HUES64 (cell line): ENCODE data around the gene ATP2B2.

Source experiments
- H3K27ac ChIP-seq: 2 replicates; pipeline ENCODE4 v1.7.0; 2013; ENCODE audit warnings: low read depth, low read length, inconsistent platforms
- H3K27me3 ChIP-seq: 2 replicates; pipeline ENCODE4 v1.6.1; 2013; ENCODE audit warnings: mild to moderate bottlenecking, low read length; ENCODE audit not compliant: insufficient read depth
- H3K36me3 ChIP-seq: 2 replicates; pipeline ENCODE4 v1.6.1; 2013; ENCODE audit warnings: mild to moderate bottlenecking, low read length; ENCODE audit not compliant: insufficient read depth
- H3K4me1 ChIP-seq: 2 replicates; pipeline ENCODE4 v1.6.1; 2013; ENCODE audit warnings: mild to moderate bottlenecking, low read length, moderate library complexity; ENCODE audit not compliant: insufficient read depth
- H3K4me3 ChIP-seq: 2 replicates; pipeline ENCODE4 v1.5.1; 2013; ENCODE audit warnings: mild to moderate bottlenecking, low read length, moderate library complexity
- H3K9ac ChIP-seq: 2 replicates; pipeline ENCODE4 v1.6.1; 2013; ENCODE audit warnings: mild to moderate bottlenecking, low read depth, low read length
- H3K9me3 ChIP-seq: 2 replicates; pipeline ENCODE4 v1.6.1; 2013; ENCODE audit warnings: low read depth, low read length; ENCODE audit not compliant: insufficient read depth
- WGBS: fragments of 150-250, 120-280 bp; methylation state at CpG from one replicate; pipeline ENCODE4 v1.1.7; 2013; ENCODE audit warnings: missing lambda C conversion rate; 5-methylcytosine and 5-hydroxymethylcytosine counted together

The ATP2B2 gene

DNA sequence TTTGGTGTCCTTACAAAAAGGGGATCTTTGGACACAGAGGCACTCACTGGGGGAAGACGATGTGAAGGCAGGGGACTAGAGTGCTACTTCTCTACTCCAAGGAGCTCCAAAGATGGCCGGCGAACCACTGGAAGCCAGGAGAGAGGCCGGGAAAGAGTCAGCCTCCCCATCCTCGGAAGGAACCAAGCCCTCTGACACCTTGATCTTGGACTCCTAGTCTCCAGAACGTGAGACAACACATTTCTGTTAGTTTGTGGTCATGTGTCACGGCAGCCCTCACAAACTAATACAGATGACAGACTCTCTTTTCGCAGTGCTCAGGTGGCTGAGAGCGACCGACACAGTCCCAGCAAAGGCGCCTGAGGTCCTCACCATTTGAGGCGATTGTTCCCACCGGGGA, 24.4 kb upstream of the ATP2B2 start:
- no peaks in the 10 kb centered on the region for H3K27me3 ChIP-seq
- H3K9ac ChIP-seq: no peak overlapping the region
- 0 out of 2 replicates have a peak, but pooled peaks cover 3% of the 10 kb centered on the region for H3K4me1 ChIP-seq
- no peak overlapping the region for H3K4me3 ChIP-seq
- WGBS: 91% methylated on average over 13 of the region's 13 CpGs
- no peaks in the 10 kb centered on the region for H3K36me3 ChIP-seq
- H3K9me3 ChIP-seq: no peaks in the 10 kb centered on the region
- no peak overlapping the region for H3K27ac ChIP-seq

DNA sequence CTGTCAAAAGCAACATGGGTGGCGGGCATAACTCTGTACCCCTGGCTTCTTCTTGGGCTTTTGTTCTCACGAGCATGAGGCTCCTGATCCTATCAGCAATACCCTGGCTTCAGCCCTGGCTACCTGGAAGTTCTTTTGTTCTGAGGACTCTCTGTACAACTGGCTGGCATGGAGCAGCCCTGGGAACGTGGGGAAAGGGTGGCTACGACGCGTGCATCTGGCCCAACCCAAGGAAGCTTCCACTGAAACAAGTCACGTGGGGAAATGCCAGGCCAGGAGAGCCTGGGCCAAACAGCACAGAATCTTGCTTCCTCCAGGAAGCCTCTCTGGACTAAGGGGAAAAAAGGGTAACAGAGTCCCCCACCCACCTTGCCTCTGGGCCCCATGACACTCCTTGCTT, 22.7 kb upstream of the ATP2B2 start:
- H3K4me3 ChIP-seq: no peak overlapping the region
- 93% methylated on average over 7 of the region's 7 CpGs for WGBS
- no peaks in the 10 kb centered on the region for H3K36me3 ChIP-seq
- no peaks in the 10 kb centered on the region for H3K9me3 ChIP-seq
- H3K27me3 ChIP-seq: no peaks in the 10 kb centered on the region
- H3K27ac ChIP-seq: no peak overlapping the region
- H3K4me1 ChIP-seq: 0 out of 2 replicates have a peak, but pooled peaks cover 3% of the 10 kb centered on the region
- H3K9ac ChIP-seq: no peak overlapping the region

DNA sequence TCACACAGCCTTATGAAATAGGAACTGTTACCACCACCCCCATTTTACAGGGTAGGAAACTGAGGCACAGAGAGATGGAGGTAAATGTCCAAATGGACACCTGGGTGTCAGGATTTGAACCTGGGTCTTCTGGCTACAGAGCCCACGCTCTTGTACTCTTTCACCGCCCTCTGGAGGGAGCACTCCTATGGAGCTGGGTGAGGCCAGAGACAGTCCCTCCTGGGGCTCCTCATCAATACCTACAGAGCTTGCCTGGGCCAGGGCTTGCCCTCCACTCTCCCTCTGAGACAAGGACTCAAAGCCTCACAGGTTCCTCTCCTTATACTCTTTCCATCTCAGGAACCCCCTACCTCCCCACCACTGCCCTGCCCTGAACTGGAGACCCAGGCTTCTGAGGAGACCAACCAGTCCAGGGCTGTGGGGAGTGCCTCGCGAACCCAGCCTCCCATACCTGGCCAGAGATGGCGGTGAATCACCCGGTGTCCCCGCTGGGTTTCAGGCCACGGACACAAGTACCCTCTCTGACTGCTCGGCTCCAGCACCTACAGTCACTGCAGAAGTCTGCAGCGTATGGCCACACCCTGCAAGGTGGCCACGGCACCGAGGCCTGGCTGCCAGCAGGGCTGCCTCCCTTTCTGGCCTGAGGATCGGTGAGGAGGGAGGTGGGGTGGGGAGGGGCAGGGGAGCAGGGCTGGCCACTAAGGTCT, 22.1 kb upstream of the ATP2B2 start:
- no peaks in the 10 kb centered on the region for H3K9me3 ChIP-seq
- no peaks in the 10 kb centered on the region for H3K27me3 ChIP-seq
- H3K27ac ChIP-seq: no peak overlapping the region
- H3K36me3 ChIP-seq: no peaks in the 10 kb centered on the region
- no peak overlapping the region for H3K9ac ChIP-seq
- H3K4me3 ChIP-seq: no peak overlapping the region
- 0 out of 2 replicates have a peak, but pooled peaks cover 3% of the 10 kb centered on the region for H3K4me1 ChIP-seq
- WGBS: 88% methylated on average over 13 of the region's 13 CpGs

DNA sequence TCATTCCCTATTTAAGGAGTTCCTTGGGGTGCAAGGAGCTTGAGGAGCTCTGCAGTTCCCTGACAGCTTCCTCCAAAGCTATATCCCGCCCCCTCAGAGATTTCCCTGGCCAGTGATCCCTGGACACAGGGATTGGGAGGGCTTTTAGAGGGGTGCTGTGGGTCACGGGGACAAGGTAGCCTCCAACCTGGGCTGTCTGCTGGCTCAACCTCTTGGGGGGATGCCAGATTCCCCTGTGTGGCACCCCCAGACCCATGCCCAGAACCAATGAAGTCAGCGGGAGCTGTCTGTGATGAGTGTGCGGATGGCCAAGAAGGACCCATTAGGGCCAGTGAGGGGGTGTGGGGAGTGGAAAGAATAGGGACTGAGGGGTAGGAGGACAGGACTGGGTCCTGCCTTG, 21.0 kb upstream of the ATP2B2 start:
- H3K4me1 ChIP-seq: 0 out of 2 replicates have a peak, but pooled peaks cover 3% of the 10 kb centered on the region
- 93% methylated on average over 4 of the region's 4 CpGs for WGBS

DNA sequence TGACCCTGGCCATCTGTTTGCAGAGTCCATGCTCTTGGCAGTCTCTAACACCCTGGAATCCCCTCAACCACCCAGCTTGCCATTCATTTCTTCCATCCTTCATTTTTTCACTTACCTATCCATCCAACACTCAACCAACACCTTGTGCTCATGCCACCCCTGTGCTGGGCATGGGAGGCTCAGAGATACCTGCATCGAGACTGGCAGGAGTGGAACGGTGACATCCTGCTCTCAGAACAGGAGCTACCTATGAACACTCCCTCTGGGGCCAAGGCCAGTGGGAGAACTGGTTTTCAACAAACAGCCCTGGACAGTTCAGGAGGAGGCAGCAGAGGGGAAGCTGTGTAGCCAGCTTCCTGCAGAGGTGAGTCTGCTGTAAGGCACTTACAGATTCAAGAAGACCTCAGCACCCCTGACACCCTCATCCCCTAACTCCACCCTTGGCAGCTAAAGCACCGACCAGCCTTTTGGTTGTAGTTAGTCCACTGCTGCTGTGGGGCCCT, 19.5 kb upstream of the ATP2B2 start:
- no peak overlapping the region for H3K9ac ChIP-seq
- H3K36me3 ChIP-seq: no peaks in the 10 kb centered on the region
- H3K4me3 ChIP-seq: no peak overlapping the region
- WGBS: 88% methylated on average over 3 of the region's 3 CpGs
- H3K9me3 ChIP-seq: no peaks in the 10 kb centered on the region
- no peaks in the 10 kb centered on the region for H3K27me3 ChIP-seq
- H3K4me1 ChIP-seq: no peaks in the 10 kb centered on the region
- no peak overlapping the region for H3K27ac ChIP-seq

More for the DNA sequence above, 21.0 kb upstream of the ATP2B2 start:
- Histone ChIP-seq H3K27ac (no peak overlapping the region), H3K4me3 (no peak overlapping the region), H3K9ac (no peak overlapping the region), H3K27me3 (no peaks in the 10 kb centered on the region), H3K9me3 (no peaks in the 10 kb centered on the region), H3K36me3 (no peaks in the 10 kb centered on the region)

DNA sequence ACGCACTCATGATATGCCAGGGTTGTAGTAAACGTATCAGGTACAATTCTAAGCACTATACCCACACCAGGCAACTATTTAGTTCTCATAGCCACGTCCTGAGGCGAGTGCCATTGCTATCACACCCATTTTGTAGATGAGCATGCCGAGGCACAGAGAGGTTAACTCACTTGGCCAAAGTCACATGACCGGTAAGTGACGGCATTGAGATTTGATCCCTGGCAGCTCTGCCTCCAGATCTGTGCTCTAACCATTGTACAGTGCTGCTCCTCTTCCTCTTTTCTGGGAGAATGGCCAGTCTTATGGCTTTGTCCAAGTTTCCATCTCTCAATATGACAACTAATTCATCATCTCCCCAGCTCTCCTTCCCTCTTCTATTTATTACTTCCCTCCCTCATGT, 18.9 kb upstream of the ATP2B2 start:
- Histone ChIP-seq H3K4me3 (no peak overlapping the region), H3K9ac (no peak overlapping the region), H3K36me3 (no peaks in the 10 kb centered on the region), H3K9me3 (no peaks in the 10 kb centered on the region), H3K4me1 (no peaks in the 10 kb centered on the region), H3K27ac (no peak overlapping the region), H3K27me3 (no peaks in the 10 kb centered on the region)
- 90% methylated on average over 7 of the region's 7 CpGs for WGBS

DNA sequence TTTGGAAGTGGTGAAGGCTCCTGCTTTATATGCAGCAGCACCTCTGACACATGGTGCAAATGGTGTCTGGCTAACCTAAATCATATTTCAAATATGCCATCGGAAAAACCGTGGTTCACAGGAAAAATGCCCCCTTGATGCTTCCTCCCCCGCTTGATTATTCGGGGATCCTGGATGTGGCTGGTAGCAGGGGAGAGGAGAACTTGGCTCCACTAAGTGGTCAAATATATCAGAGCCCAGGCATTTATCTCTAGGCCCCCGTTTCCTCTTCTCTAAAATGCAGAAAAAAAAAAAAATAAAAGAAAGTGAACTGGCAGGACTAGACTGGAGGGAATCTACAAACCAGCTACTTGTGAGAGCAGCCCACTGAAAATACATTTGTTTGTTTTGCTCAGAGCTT, 18.2 kb upstream of the ATP2B2 start:
- WGBS: 94% methylated on average over 4 of the region's 5 CpGs
- H3K36me3 ChIP-seq: no peaks in the 10 kb centered on the region
- no peaks in the 10 kb centered on the region for H3K27me3 ChIP-seq
- no peaks in the 10 kb centered on the region for H3K9me3 ChIP-seq
- no peak overlapping the region for H3K4me3 ChIP-seq
- no peak overlapping the region for H3K9ac ChIP-seq
- H3K27ac ChIP-seq: no peak overlapping the region
- H3K4me1 ChIP-seq: no peaks in the 10 kb centered on the region

DNA sequence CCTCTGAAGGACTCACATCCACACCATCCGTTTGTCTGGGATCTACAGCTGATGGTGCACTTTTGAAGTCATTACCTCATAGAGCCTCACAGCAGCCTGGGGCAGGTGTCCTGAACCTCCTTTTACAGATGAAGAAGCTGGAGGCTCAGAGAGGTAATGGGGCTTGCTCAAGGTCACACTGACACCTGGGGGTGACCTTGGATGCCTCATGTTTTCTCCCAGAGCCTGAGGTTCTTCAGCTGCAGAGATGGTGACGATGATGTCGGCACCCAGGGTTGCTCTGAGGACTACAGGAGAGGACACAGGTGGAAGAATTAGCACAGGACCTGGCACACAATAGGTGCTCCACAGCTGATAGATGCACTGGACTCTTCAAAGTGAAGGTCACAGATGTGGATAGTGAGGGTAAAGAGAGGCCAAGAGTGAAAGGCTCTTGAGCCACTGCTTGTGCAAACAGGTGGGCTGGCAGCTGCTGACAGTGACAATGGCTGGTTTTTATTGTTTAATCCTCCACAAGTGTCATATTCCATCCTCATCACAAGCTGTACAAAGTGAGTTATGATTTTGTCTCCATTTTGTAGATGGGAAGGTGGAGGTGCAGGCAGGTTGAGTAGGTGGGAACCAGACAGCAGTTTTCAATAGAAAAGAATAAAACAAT, 17.4 kb upstream of the ATP2B2 start:
- Histone ChIP-seq H3K9me3 (no peaks in the 10 kb centered on the region), H3K27ac (no peak overlapping the region), H3K9ac (no peak overlapping the region), H3K4me1 (no peaks in the 10 kb centered on the region), H3K4me3 (no peak overlapping the region), H3K27me3 (no peaks in the 10 kb centered on the region), H3K36me3 (no peaks in the 10 kb centered on the region)
- 94% methylated on average over 3 of the region's 3 CpGs for WGBS

DNA sequence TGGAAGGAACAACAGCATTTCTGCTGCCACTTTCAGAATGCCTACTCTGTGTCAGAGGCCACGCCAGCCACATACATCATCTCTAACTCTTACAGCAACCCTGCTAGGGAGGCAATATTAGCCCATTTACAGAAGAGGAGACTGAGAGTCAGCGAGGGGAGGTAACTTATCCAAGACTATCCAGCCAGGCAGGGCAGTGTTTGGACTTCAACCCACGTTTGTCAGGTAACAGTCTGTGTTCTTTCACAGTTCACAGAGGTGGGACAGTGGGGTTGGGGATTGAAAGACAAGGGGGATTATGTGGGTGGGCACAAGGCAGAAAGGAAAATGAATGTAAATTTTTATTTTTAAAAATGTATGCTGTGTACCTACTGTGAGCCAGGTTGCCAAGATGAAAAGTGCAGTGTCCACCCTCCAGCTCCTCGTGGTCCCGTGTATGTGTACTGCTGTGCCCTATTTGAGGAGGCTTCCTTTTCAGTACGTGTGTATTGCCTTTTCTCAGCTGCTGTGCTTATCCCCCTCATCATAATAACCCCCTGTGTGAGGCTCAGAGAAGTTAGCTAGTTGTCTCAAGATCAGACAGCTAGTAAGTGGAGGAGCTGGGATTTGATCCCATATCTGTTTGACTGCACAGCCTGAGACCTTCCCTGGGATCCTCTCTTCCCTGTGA, 16.5 kb upstream of the ATP2B2 start:
- no peak overlapping the region for H3K9ac ChIP-seq
- H3K27me3 ChIP-seq: no peaks in the 10 kb centered on the region
- H3K27ac ChIP-seq: no peak overlapping the region
- H3K36me3 ChIP-seq: no peaks in the 10 kb centered on the region
- WGBS: 91% methylated on average over 5 of the region's 6 CpGs
- no peaks in the 10 kb centered on the region for H3K9me3 ChIP-seq
- H3K4me1 ChIP-seq: no peaks in the 10 kb centered on the region
- no peak overlapping the region for H3K4me3 ChIP-seq

DNA sequence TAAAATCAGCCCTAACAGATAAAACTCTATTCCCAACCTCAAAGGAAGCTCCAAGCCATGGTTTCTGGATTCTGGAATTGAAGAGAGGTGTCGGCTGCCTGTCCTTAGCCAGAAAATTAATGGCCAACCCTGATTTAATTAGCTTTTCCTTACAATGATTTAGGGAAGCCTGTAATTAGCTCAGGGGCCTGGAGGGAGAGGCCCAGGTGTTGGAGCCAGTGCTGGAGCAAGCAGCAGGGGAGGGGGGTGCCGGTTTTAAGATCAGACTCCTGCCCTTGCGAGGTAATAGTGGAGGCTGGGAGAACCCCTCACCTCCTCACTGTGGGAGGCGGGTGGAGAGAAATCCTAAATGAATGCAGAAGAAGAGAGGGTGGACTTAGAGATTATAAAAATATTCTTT, 14.7 kb upstream of the ATP2B2 start:
- Histone ChIP-seq H3K27ac (no peak overlapping the region), H3K9me3 (no peaks in the 10 kb centered on the region), H3K27me3 (no peaks in the 10 kb centered on the region), H3K4me3 (no peak overlapping the region), H3K36me3 (no peaks in the 10 kb centered on the region), H3K4me1 (no peaks in the 10 kb centered on the region), H3K9ac (no peak overlapping the region)
- 100% methylated on average over 2 of the region's 4 CpGs for WGBS

DNA sequence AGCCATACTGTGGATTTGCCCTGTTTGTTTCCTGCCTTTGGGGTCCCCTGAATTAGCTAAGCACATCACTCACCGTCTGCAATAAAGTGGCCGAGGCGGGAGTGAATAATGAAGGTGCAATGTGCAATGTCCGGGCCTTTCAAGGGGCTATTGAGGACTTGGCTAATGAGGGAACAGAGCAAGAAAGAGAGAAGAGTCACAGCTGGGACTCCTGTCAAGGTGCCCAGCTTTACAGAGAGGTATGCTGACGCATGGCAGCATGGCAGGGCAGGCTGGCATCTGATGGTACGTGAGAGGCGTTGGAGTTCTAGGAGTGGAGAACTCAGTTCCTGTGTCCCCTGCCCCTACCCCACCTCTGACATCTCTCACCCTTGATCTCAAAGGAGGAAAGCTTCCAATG, 13.8 kb upstream of the ATP2B2 start:
- no peaks in the 10 kb centered on the region for H3K36me3 ChIP-seq
- no peaks in the 10 kb centered on the region for H3K27me3 ChIP-seq
- H3K4me3 ChIP-seq: no peak overlapping the region
- 98% methylated on average over 6 of the region's 7 CpGs for WGBS
- no peak overlapping the region for H3K9ac ChIP-seq
- H3K4me1 ChIP-seq: no peaks in the 10 kb centered on the region
- H3K27ac ChIP-seq: no peak overlapping the region
- no peaks in the 10 kb centered on the region for H3K9me3 ChIP-seq
